22Rv1 (cell line): Measurements from ENCODE around the gene USP12.

Source experiments
- CTCF ChIP-seq: fragments of 450-650 bp; IDR thresholded peaks from 2 replicates; pipeline ENCODE4 v1.5.1; 2017; ENCODE audit warnings: mild to moderate bottlenecking
- ZFX ChIP-seq: fragments of 450-650 bp; IDR thresholded peaks from 2 replicates; pipeline ENCODE4 v1.6.1; 2017; ENCODE audit warnings: antibody characterized with exemption, borderline replicate concordance

- TF ChIP-seq CTCF: no peak
- TF ChIP-seq ZFX: no peak
Measured at GRCh38 chr13:27016875-27017274, 154.7 kb downstream of the USP12 start.
